ENCODE results near the gene UBE2J1.

Gene UBE2J1

GRCh38 chr6:89286516-89286915, 66.0 kb downstream of the UBE2J1 start:
- DNase-seq, result no peak

GRCh38 chr6:89284963-89285735, 67.4 kb downstream of the UBE2J1 start:
- no peak for DNase-seq

GRCh38 chr6:89284081-89284480, 68.4 kb downstream of the UBE2J1 start:
- no peak for DNase-seq

GRCh38 chr6:89282749-89283148, 69.8 kb downstream of the UBE2J1 start:
- no peak for DNase-seq

DNA sequence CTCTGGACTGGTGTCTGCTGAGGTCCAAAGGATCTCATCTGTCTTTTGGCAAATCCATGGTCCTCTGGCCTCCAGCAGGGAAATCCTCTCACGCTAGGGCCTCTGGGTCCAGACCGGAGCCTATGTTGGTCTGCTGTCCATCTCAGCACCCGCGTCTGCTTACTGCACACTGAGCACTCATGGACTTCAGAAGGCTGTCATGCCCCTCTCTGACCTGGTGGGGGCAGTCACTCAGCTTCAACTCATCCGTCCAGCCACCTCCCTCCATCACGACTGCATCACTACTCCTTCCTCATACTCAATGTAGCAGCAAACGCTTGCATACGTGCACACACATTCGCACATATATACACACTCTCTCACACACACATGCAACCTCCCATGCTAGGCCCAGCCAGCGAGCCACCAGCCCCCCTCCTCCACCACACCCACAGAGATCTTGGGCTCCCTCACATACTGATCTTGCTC, 70.7 kb downstream of the UBE2J1 start:
- DNase-seq, result no peak

DNA sequence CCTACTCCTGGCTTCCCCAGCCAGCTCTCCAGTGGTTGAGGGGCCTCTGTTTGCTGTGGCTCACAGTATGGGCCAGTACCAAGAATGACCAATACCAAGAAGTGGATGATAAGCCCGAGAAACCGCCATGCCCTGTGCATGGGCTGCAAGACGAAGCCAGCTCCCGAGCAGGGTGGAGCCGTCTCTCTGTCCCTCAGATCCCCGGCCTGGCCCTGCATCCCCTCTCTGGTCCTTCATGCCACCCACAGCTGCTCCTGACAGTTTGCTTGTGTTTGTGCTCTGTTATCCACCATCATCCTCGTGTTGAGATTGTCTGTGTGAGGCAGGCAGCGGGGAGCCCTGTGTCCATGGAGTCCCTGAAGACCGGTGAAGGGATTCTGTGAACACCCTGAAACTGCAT, 73.6 kb downstream of the UBE2J1 start:
- DNase-seq, result no peak
